Stimulated activated CD8-positive, alpha-beta memory T cell treated with anti-CD3 and anti-CD28 coated beads, Interleukin-7, amount 100 ng/mL, for 4 hours (primary cell): Measurements from ENCODE around the gene SERPINB4.
"Not testable (repeated sequence)": the region's sequence is repeated elsewhere in the genome, so short reads cannot be mapped to it uniquely, and the experiment has no call there.

ENCODE experiments used
- DNase-seq, 2 donors: peaks; one replicate each; pipeline ENCODE4 v3.0.0-alpha.2; 2020; ENCODE audit warnings: low read depth in 2 of 2

SERPINB4 gene

DNA sequence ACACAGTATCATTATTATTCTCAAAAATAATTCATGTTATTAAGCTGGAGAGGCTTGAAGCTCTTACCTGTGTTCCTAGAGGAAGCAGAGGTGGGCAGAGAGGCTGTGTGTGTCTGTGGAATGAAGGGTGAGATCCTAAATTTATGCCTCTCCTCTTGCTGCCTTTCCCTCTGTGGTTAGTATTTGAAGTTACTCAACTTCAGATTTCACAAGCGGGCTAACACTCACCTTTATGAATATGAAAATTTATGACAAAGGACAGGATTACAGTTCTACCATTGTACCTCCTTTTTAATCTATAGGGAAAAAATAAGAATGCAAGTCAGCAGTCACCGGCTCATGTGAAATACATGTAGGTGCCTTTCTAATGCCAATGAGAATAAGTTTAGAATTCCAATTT is at the start of gene SERPINB4:
TSS of gene SERPINB4 (minus strand) at position 115 of the 400 bp plus-strand sequence. CDS start 679 bp downstream, outside the sequence.
- DNase-seq = not testable (repeated sequence)

DNA sequence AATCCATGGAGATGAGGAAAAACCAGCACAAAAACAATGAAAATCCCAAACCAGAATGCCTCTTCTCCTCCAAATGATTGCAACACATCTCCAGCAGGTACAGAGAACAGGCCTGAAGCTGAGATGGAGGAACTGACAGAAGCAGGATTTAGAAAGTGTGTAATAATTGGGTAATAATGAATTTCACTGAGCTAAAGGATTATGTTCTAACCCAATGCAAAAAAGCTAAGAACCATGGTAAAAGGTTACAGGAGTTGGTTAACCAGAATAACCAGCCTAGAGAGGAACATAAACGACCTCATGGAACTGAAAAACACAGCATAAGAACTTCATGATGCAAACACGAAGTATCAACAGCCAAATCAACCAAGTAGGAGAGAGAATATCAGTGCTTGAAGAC is 45.0 kb upstream of the SERPINB4 start:
- DNase-seq = no peak

DNA sequence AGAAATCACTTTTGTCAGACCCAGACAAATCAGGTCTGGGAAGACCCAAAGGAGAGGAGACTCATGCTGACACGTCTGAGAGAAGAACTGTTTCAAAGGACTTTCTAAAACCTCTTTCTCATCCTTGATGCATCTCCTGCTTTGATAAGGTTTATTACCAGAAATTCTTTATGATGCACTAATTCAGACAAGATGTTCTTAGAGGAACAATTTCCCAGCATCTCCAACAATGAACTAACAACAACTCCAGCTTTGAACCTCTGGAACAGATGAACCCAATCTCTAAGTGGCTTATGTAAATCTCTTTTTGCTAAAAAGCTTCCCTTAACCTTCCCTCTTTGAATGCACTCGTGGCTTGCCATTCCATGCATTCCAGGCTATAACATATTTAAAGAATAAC is 42.8 kb upstream of the SERPINB4 start:
- no peak for DNase-seq

DNA sequence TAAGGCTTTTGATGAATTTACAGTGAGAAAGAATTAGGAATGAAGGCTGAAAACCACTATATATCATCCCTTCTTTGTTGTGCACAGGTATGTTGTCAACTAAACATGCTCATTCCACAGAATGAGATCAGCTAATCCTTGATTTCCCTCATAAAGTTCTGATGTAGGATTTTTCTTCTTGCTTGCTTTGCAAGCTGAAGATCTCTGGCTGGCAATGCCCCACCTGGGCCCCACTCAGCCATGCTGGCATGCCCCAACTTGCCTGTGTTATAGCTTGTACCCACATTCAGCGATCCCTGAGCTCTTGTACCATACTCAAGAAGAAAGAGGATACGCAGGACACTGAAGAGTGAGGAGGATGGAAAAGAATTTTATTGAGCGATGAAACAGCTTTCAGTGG is 40.7 kb upstream of the SERPINB4 start:
- DNase-seq = no peak

DNA sequence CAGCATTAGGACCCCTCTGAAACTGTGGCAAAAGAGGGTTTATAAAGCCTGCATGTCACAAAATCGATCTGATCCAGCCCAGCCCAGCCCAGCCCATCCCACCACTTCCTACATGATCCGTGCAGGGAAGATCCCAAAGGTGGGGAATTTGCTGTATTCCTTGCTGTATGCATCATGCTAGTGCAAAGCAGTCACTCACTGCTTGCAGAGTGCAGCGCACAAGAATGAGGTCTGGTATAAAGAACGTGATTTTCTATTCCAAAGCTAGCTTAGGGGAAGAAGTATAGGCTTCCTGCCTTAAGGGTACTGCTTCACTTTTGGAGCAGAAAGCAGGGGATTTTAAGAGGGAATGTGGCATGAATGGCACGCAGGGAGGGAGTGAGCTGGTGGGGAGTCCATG is 39.8 kb upstream of the SERPINB4 start:
- DNase-seq = no peak

DNA sequence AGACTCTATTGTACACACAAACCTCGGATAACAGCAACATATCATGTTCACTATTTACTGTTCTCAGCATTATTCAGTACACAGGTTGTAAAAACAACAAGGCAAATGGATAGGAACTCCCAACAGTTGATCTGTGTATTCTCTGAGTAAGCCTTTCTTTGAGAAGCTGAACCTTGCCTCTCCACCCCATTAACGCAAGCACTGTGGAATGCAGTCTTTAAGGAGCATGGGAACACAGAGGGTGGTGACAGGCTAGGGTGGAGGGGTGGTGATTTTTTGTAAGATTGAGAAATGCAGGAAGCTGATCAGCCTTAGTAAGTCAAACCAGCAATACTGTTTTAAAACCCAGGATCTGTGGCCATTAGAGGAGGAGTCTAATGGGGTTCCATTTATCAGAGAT is 39.1 kb upstream of the SERPINB4 start:
- DNase-seq = no peak

DNA sequence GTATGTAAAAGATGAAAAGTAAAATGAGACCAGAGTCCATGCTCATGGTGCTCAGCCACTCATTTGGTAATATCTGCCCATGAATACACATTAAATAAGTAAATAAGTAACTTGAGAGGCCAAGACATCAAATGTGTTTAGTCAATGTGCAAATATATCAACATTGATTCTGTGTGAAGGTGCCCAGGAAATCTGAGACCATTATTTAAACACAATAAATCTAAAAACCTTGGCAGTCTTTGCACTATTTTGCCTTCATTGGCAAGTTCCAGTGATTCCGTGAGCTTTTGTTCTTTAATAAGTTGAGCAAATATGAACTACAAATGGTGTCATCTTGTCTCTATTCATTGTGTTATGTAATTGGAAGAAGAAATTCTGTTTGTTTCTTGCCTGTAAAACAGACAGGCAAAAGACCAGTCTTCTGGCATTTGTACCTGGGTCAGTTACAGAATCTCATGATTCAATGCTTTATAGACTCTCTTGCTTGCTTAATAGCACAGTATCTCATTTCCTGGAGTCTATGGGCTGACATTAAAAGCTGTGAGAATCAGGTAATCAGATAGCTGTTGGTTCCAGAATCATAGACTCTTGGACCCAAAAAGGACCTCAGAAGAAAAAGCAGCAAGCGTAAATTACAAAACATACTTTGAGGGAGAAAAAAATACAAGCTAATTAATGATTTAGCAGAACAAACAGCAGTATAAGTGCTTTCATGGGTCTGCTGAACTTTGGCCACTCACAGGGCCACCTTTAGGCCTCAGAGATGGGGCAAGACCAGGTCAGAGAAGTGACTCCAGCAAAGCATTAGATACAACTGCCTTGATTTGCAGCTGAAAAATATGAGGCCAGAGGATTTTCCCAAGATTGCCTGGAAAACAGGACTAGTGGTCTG is 37.6 kb upstream of the SERPINB4 start:
- DNase-seq = no peak

DNA sequence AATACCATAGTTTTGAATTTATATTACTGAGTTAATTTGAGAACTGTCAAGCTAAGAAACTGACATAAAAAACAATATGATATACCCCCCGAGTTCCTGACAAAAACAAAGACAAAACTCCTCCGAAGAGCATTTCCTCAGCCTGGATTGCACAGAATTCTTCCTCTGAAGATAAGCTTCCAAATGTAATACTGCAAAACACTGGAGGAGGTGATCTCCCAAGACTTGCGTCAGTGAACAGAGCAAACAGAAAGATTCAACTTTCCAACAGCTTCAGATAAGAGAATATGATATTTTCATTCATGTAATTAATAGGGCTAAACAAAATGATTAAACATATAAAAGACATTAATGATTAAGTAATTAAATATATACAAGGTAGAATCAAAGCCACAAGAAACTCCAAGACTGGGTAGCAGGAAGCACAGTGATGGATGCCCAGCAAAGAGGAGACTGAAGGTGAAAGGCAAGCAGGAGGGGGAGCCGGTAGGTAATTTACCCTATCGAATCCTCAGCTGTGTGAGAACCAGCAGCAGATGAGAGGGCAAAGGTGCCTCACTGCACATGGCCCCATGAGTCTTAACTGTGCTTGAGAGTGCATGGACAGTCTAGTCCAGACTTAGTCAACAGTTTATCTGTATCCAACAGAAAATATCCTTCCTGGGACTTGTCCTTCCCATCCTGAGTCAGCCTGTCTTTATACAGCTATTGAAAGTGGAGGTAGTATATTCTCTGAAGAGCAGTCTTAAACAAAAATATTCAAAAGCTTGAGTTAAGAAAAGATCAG is 36.0 kb upstream of the SERPINB4 start:
- DNase-seq = no peak

DNA sequence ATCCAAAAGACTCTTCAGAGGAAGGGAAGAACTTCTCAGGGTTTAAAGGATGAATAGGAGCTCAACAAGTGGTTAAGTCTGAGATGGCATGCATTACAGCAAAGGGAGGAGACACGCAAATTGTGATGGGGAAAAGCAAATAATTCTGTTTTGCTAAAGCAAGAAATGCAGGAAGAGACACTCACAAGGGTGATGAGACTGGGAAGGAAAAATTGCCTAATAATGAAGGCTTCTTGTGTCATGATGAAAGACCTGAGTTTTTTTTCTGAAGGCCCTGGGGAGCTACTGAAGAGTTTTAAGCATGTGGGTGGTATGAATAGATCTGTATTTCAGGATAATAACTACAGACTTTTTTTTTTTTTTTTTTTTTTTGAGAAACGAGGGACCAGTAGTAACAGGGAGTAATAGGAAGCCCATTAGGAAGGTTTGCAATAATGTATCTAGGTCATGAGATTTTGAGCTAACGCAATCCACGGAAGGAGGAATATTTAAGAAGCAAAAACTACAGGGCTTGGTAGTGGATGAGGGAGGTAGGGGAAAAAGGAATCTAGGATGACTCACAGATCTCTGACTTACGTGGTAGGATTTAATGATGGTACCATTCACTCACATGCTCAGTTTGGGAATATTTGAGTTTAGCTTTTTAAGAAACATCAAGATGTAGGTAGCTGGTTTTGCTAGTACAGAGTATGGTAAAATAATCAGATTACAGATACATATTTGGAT is 33.6 kb upstream of the SERPINB4 start:
- no peak for DNase-seq

DNA sequence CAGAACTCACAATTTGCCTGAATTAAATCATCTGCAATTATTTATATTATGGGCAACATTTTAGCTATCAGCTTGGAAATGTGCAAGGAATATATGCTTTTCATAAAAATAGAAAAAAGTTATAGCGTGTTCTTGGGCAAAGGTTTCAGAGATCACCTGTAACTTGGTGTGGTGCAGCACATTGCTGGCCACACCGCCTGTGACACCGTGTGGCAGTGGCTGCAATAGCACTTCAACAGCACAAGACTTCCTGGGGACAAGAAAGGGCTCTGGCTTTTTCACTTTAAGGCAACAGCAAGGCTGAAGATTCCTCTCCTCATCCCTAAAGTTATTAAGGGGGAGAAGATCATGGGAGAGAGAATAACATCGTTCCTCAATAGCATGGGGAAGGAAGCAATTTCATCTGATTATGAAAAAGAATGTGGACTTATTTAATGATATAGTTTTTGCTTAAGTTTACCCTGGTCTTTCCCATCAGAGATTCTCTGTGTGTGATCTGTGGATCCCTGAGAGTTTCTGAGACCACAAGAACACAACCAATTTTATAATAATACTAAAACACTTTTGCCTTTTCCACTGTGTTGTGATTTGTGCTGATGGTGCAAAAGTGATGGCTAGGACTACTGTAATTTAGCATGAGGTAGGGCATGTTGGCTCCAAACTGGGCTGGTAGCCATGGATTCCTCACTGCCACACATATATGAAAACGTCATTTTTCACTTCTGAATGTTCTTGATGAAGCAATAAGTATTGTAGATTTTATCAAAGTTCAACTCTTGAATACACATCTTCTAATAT is 32.7 kb upstream of the SERPINB4 start:
- DNase-seq = no peak

DNA sequence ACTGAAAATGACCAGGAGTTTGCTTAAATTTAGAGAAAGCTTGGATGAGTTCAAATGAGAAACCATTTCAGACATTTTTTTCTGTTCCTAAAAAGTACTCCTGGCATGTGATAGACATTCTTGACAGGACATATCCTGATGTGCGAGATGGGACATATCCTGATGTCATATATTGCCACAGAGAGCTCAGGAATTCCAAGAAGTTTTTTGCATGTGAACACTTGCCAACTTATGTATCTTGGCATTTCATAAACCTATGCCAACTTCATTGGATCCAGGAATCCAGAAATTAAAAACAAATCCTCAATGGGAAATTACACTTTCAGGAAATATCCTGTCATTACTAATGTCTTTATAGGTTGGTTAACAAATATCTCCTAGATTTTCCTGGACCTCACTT is 20.5 kb upstream of the SERPINB4 start:
- no peak for DNase-seq

DNA sequence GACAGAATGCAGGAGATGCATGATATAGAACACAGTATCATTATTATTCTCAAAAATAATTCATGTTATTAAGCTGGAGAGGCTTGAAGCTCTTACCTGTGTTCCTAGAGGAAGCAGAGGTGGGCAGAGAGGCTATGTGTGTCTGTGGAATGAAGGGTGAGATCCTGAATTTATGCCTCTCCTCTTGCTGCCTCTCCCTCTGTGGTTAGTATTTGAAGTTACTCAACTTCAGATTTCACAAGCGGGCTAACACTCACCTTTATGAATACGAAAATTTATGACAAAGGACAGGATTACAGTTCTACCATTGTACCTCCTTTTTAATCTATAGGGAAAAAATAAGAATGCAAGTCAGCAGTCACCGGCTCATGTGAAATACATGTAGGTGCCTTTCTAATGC is 17.7 kb upstream of the SERPINB4 start, which contains the start of gene SERPINB3:
TSS of gene SERPINB3 (minus strand) at position 144 of the 400 bp plus-strand sequence. CDS start 677 bp downstream, outside the sequence.
- not testable (repeated sequence) for DNase-seq

DNA sequence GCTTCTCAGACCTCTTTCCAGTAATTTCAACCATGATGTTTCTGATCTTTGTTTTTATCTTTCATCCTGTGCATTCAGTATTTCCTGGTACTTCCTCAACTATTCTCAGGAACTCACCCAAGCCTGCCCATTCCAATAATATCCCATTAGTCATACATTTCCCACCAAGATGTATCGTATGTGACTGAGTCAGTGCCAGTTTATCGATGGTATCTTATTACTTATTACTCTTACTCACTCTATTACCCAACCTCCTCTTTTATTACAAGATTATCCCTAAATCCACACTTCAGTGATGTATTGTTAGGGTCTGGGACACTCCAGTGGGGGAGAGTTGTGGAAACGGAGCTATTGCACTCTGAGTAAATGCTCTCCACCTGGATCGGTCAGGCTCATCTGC is 14.9 kb upstream of the SERPINB4 start:
- not testable (repeated sequence) for DNase-seq

DNA sequence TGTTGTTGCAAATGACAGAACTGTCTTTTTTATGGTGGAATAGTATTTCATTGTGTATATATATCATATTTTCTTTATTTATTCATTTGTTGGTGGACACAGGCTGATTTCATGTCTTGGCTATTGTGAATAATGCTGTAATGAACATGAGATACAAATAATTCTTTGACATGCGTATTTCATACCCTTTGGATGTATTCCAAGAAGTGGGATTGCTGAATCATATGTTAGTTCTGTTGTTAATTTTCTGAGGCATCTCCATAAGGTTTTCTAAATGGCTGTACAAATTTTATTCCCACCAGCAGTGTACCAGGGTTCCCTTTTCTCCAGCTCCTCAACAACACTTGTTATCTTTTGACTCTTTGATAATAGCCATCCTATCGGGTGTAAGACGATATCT is 6.2 kb upstream of the SERPINB4 start:
- DNase-seq = not testable (repeated sequence)

DNA sequence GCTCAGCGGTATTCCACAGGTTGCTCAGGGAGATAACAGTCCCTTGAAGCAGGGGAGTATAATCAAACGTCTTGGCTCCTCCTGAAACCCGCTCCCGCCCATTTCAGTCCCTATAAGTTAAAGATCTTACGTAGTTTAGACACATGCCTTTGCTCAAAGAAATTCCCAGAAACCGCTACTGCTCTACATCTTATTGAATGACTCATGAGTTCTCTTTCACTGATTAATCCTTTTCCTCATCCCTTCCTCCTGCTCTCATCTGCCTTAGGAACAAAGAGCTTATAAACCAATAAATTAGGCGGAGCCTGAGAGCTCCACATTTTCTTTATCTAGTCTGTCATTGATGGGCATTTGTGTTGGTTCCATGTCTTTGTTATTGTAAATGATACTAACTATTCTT is 4.2 kb upstream of the SERPINB4 start:
- no peak for DNase-seq

DNA sequence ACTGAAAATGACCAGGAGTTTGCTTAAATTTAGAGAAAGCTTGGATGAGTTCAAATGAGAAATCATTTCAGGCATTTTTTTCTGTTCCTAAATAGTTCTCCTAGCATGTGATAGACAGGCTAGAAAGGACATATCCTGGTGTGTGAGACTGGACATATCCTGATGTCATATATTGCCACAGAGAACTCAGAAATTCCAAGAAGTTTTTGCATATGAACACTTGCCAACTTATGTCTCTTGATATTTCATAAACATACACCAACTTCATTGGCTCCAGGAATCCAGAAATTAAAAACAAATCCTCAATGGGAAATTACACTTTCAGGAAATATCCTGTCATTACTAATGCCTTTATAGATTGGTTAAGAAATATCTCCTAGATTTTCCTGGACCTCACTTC is 2.9 kb upstream of the SERPINB4 start:
- DNase-seq = no peak

DNA sequence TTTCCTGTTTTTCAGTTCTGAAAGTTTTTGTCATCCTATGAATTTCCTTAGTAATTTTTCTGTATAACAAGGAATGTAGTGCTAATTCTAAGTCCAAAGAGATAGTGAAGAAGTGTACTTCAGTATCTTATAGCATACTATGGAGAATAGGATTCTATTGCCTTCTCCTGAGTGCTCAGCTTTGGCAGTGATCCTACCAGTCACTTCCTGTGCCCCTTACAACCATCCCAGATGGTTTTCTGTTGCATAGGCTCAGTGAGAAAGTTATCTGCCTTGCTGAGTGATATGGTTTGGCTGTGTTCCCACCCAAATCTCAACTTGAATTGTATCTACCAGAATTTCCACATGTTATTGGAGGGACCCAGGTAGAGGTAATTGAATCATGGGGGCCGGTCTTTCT is 638 bp upstream of the SERPINB4 start:
- not testable (repeated sequence) for DNase-seq

DNA sequence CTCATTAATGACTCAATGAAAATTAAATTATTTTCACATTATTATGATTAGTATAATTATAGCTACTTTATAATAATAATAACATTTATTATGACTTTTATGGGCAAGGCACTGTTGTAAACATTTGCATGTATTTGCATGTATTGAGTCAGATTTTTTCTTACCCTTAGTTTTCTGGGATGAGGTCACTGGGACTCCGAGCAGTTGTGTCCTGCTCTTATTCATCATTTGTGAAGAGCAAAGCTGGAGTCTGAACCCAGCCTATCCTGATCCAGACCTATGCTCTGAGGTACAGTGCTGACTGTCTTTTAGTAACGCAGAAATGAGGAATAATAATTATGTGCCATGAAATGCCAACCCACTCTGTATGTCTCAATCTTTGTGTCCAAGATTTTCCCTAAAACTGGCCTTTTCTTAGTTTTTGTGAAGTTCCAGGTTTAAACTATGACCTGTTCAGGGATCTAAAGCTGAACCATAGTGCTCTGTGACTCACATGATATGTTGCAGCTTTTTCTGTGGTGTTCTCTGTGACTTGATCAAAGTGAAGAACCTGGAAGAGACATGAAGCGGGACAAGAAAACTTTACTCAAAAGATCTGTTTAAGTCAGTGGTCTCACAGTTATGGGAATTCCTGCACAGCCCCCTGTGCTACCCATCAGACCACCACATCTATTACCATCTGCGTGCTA is 1.2 kb downstream of the SERPINB4 start:
- DNase-seq = not testable (repeated sequence)

DNA sequence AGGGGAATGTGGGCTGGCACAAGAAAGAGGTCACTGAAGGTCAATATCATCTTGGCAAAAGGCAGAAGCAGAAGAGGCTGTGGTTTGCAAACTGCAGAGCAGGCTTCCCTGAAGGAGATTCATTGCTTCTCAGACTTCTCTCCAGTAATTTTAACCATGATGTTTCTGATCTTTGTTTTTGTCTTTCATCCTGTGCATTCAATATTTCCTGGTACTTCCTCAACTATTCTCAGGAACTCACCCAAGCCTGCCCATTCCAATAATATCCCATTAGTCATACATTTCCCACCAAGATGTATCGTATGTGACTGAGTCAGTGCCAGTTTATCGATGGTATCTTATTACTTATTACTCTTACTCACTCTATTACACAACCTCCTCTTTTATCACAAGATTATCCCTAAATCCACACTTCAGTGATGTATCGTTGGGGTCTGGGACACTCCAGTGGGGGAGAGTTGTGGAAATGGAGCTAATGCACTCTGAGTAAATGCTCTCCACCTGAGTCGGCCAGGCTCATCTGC is 2.8 kb downstream of the SERPINB4 start:
- DNase-seq = not testable (repeated sequence)

DNA sequence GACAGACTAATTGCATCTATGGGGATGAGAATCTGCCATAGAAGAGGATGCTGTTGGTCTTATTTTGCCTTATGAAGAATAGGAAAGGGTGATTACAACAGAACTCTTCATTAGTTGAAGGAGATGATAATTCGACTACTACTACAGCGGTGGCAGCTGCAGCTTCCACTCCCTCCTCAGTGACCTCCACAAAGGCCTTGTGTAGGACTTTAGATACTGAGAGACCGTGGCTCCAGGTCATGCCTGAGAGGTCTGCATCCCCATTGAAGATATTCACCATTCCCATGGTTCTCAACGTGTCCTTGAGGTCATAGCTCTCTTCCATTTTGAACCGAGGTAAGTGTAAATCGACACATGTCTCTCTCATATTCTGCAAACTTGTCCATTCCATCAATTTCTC is 6.4 kb downstream of the SERPINB4 start:
- no peak for DNase-seq
